Panc1 (cell line): ENCODE results near the gene NEIL1. TPM values are rescaled to one million over a fixed set of nuclear protein-coding genes. Genes with fewer than 3 reads are reported as not detected.

Experiments used
- ATAC-seq: fragments of 200-7000 bp; cut with Tn5 transposase; 2 replicates; pipeline ENCODE4 v1.9.1; 2020; ENCODE audit warnings: mild to moderate bottlenecking, moderate library complexity
- BruUV-seq: library from RNA; stranded (reverse); fragments of 400-500 nt; replicated peaks from 2 replicates; lab custom pipeline; 2021; lab: Mats Ljungman, UMichigan
- CTCF ChIA-PET: fragments of 300-600 bp; sonication (Branson Sonifier 250); formaldehyde crosslinking; loops from one replicate; lab custom pipeline; 2022; ENCODE audit warnings: antibody characterized with exemption; lab: Charles Lee
- POLR2A ChIA-PET: fragments of 300-600 bp; sonication (Branson Sonifier 250); formaldehyde crosslinking; loops from one replicate; lab custom pipeline; 2022; ENCODE audit warnings: antibody characterized with exemption; lab: Charles Lee
- DNase-seq: peaks from one replicate; pipeline ENCODE4 v3.0.0-alpha.2; 2010; ENCODE audit warnings: low read depth, low spot score
- H3K27ac ChIP-seq: 2 replicates; pipeline ENCODE4 v1.5.1; 2011; ENCODE audit warnings: mild to moderate bottlenecking, low read length, inconsistent platforms
- H3K27me3 ChIP-seq: fragments of 200-500 bp; sonication (Bioruptor generic); 2 replicates; pipeline ENCODE4 v1.6.0; 2014; ENCODE audit warnings: low read length, inconsistent platforms; ENCODE audit not compliant: control insufficient read depth, insufficient read depth
- H3K36me3 ChIP-seq: fragments of 200-500 bp; sonication (Bioruptor generic); 2 replicates; pipeline ENCODE4 v1.5.1; 2014; ENCODE audit warnings: inconsistent platforms, mild to moderate bottlenecking, low read length, moderate library complexity; ENCODE audit not compliant: control insufficient read depth, insufficient read depth
- H3K4me1 ChIP-seq: 2 replicates; pipeline ENCODE4 v1.5.1; 2011; ENCODE audit warnings: inconsistent platforms, mild to moderate bottlenecking, low read length, moderate library complexity; ENCODE audit not compliant: control insufficient read depth, insufficient read depth
- H3K4me3 ChIP-seq, 2 experiments: 2 replicates each; pipeline ENCODE4 v1.5.1; 2011 to 2012; ENCODE audit warnings: low read depth in 2 of 2, low read length in 2 of 2, mild to moderate bottlenecking in 2 of 2, inconsistent platforms in 1 of 2, moderate library complexity in 1 of 2
- H3K9me3 ChIP-seq: fragments of 200-500 bp; sonication (Bioruptor generic); 2 replicates; pipeline ENCODE4 v1.5.1; 2014; ENCODE audit warnings: low read depth, mild to moderate bottlenecking, inconsistent platforms, low read length, moderate library complexity; ENCODE audit not compliant: control insufficient read depth, insufficient read depth
- POLR2AphosphoS5 ChIP-seq: IDR thresholded peaks from 2 replicates; pipeline ENCODE4 v1.6.1; 2012; ENCODE audit warnings: mild to moderate bottlenecking, low read depth, low read length, moderate library complexity
- SIN3A ChIP-seq: IDR thresholded peaks from 2 replicates; pipeline ENCODE4 v1.6.1; 2012; ENCODE audit warnings: low read depth, mild to moderate bottlenecking, low read length, moderate library complexity, borderline replicate concordance; ENCODE audit not compliant: insufficient read depth
- TCF7L2 ChIP-seq: IDR thresholded peaks from 2 replicates; pipeline ENCODE4 v1.6.1; 2011; ENCODE audit warnings: mild to moderate bottlenecking, low read depth, low read length, inconsistent platforms
- in situ Hi-C: cut with HindIII; loops from 2 replicates; pipeline ENCODE4 v1.10.0; 2016; ENCODE audit warnings: low sequenced_read_pairs, low pct_unique_long_range_greater_than_20kb
- intact Hi-C: fragments of 100-400 bp; cut with micrococcal nuclease; formaldehyde crosslinking; loops from one replicate; pipeline ENCODE4 v1.10.0; 2022; ENCODE audit not compliant: unreplicated experiment
- total RNA-seq: library from RNA; stranded (reverse); gene quantifications from one replicate; pipeline ENCODE4 v1.2.1, GENCODE V29; 2021; ENCODE audit not compliant: unreplicated experiment
- TF ChIP-seq, protein P1 (sequence below), 2 experiments: IDR thresholded peaks; 2 replicates each; pipeline ENCODE4 v1.6.1; 2011 to 2012; ENCODE audit warnings: low read depth in 2 of 2, control low read depth in 1 of 2, low read length in 1 of 2, mild to moderate bottlenecking in 1 of 2, moderate library complexity in 1 of 2; ENCODE audit not compliant: insufficient read depth in 1 of 2
- TF ChIP-seq, protein P2 (sequence below): fragments of 450-650 bp; IDR thresholded peaks from 2 replicates; pipeline ENCODE4 v1.5.1; 2017; ENCODE audit warnings: mild to moderate bottlenecking

Gene NEIL1
- total RNA-seq, 1 experiment from 2014 or later, result 3.4 TPM

DNA sequence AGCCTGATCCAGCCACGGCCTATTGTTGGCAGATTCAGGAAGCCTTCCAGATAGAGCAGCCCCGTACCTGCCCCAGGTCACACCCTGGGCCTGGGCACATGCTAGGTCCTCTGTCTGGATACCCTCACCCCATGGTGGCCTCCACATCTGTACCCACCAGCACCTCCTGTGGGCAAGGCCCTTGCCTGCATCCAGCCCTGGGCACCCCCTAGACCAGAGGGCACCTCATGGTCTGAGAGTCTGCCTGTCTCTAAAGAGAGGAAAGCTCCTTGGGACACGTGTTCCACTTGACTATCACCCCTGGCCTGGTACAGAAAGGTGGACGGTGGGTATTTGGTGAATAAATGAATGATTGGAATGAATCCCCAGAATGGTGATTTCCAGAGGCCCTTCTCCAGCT is 19.8 kb upstream of the NEIL1 start:
- no peak overlapping the region for H3K4me3 ChIP-seq
- DNase-seq, result no peak
- in situ Hi-C loops, result no loop called here
- H3K27me3 ChIP-seq, result no peaks in the 10 kb centered on the region
- ATAC-seq, result no peak
- POLR2A ChIA-PET, result no interaction called here
- H3K27ac ChIP-seq, result no peak overlapping the region
- TF ChIP-seq SIN3A, result no peak
- TF ChIP-seq, protein P1, sequence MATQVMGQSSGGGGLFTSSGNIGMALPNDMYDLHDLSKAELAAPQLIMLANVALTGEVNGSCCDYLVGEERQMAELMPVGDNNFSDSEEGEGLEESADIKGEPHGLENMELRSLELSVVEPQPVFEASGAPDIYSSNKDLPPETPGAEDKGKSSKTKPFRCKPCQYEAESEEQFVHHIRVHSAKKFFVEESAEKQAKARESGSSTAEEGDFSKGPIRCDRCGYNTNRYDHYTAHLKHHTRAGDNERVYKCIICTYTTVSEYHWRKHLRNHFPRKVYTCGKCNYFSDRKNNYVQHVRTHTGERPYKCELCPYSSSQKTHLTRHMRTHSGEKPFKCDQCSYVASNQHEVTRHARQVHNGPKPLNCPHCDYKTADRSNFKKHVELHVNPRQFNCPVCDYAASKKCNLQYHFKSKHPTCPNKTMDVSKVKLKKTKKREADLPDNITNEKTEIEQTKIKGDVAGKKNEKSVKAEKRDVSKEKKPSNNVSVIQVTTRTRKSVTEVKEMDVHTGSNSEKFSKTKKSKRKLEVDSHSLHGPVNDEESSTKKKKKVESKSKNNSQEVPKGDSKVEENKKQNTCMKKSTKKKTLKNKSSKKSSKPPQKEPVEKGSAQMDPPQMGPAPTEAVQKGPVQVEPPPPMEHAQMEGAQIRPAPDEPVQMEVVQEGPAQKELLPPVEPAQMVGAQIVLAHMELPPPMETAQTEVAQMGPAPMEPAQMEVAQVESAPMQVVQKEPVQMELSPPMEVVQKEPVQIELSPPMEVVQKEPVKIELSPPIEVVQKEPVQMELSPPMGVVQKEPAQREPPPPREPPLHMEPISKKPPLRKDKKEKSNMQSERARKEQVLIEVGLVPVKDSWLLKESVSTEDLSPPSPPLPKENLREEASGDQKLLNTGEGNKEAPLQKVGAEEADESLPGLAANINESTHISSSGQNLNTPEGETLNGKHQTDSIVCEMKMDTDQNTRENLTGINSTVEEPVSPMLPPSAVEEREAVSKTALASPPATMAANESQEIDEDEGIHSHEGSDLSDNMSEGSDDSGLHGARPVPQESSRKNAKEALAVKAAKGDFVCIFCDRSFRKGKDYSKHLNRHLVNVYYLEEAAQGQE (IDR thresholded peaks at IDR 0.05; ENCODE audit: insufficient read depth in 1 of 2, low read depth in 2 of 2, low read length in 1 of 2), result no peak
- no peaks in the 10 kb centered on the region for H3K4me1 ChIP-seq
- H3K36me3 ChIP-seq, result no peaks in the 10 kb centered on the region
- H3K9me3 ChIP-seq, result no peaks in the 10 kb centered on the region
- CTCF ChIA-PET, result interaction anchor here (0.6 kb wide), 1 partner anchor 397 kb away, joined by 3 read pairs; a partner anchor contains a TSS
- intact Hi-C loops, result no loop called here
- BruUV-seq, result no TSS peak

DNA sequence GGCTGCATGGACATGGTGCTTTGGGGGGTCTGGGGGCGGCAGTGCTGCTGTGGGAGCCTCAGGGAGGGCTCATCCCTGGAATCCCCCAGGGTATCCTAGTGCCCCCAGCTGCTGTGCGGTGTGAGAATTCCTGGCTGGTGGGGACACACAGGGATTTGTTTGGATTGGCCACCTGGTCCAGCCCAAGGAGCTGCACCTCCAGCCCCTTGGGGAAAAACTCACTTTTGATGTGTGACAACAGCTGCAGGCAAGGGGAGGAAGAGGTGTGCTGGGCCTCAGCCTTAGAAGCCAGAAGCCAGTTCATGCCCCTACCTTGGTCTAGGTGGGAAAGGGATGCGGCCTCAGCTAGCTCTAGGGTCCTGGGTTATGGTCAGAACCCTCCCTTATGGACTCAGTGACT is 19.3 kb upstream of the NEIL1 start:
- Histone ChIP-seq H3K36me3 (no peaks in the 10 kb centered on the region), H3K4me1 (no peaks in the 10 kb centered on the region), H3K27ac (no peak overlapping the region), H3K27me3 (no peaks in the 10 kb centered on the region), H3K9me3 (no peaks in the 10 kb centered on the region), H3K4me3 (no peak overlapping the region)
- in situ Hi-C loops, result no loop called here
- ChIA-PET CTCF (interaction anchor here (0.7 kb wide), 1 partner anchor 349 kb away, joined by 5 read pairs; no protein-coding TSS in a partner anchor), POLR2A (no interaction called here)
- TF ChIP-seq SIN3A (no peak), TCF7L2 (no peak), POLR2AphosphoS5 (no peak)
- TF ChIP-seq, protein P1 (IDR thresholded peaks at IDR 0.05; ENCODE audit: insufficient read depth in 1 of 2, low read depth in 2 of 2, low read length in 1 of 2), result no peak
- TF ChIP-seq, protein P2, sequence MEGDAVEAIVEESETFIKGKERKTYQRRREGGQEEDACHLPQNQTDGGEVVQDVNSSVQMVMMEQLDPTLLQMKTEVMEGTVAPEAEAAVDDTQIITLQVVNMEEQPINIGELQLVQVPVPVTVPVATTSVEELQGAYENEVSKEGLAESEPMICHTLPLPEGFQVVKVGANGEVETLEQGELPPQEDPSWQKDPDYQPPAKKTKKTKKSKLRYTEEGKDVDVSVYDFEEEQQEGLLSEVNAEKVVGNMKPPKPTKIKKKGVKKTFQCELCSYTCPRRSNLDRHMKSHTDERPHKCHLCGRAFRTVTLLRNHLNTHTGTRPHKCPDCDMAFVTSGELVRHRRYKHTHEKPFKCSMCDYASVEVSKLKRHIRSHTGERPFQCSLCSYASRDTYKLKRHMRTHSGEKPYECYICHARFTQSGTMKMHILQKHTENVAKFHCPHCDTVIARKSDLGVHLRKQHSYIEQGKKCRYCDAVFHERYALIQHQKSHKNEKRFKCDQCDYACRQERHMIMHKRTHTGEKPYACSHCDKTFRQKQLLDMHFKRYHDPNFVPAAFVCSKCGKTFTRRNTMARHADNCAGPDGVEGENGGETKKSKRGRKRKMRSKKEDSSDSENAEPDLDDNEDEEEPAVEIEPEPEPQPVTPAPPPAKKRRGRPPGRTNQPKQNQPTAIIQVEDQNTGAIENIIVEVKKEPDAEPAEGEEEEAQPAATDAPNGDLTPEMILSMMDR, result no peak
- intact Hi-C loops, result no loop called here
- DNase-seq (no peak), ATAC-seq (no peak)
- no TSS peak for BruUV-seq
